Duodenal mucosa (tissue), 2 donors: Measurements from ENCODE around the gene MTUS2.

Experiments used
- H3K27ac ChIP-seq: one replicate; pipeline ENCODE4 v1.7.0; 2013; ENCODE audit warnings: low read depth, low read length
- H3K27me3 ChIP-seq, 2 donors: one replicate each; pipeline ENCODE4 v1.7.0; 2013; ENCODE audit warnings: low read length in 2 of 2, control low read depth in 1 of 2; ENCODE audit not compliant: insufficient read depth in 2 of 2, control insufficient read depth in 1 of 2
- H3K36me3 ChIP-seq, 2 donors: one replicate each; pipeline ENCODE4 v1.7.0; 2013; ENCODE audit warnings: low read length in 2 of 2, control low read depth in 1 of 2; ENCODE audit not compliant: insufficient read depth in 2 of 2, control insufficient read depth in 1 of 2
- H3K4me1 ChIP-seq, 2 donors: one replicate each; pipeline ENCODE4 v1.7.0; 2013; ENCODE audit warnings: low read length in 2 of 2, control low read depth in 1 of 2; ENCODE audit not compliant: insufficient read depth in 2 of 2, control insufficient read depth in 1 of 2
- H3K4me3 ChIP-seq, 2 donors: one replicate each; pipeline ENCODE4 v1.7.0; 2013; ENCODE audit warnings: low read length in 2 of 2, low read depth in 1 of 2
- H3K9ac ChIP-seq, 2 donors: one replicate each; pipeline ENCODE4 v1.7.0; 2013; ENCODE audit warnings: low read length in 2 of 2, low read depth in 1 of 2
- H3K9me3 ChIP-seq, 2 donors: one replicate each; pipeline ENCODE4 v1.7.0; 2013; ENCODE audit warnings: low read length in 2 of 2, control low read depth in 1 of 2; ENCODE audit not compliant: control insufficient read depth in 1 of 2

Gene MTUS2

GRCh38 chr13:29458419-29458818, 638.3 kb downstream of the MTUS2 start:
- Histone ChIP-seq H3K4me3 (no peak overlapping the region), H3K27me3 (no peaks in the 10 kb centered on the region), H3K36me3 (no peaks in the 10 kb centered on the region), H3K9me3 (no peaks in the 10 kb centered on the region), H3K27ac (no peak overlapping the region), H3K4me1 (no peaks in the 10 kb centered on the region), H3K9ac (no peak overlapping the region)

DNA sequence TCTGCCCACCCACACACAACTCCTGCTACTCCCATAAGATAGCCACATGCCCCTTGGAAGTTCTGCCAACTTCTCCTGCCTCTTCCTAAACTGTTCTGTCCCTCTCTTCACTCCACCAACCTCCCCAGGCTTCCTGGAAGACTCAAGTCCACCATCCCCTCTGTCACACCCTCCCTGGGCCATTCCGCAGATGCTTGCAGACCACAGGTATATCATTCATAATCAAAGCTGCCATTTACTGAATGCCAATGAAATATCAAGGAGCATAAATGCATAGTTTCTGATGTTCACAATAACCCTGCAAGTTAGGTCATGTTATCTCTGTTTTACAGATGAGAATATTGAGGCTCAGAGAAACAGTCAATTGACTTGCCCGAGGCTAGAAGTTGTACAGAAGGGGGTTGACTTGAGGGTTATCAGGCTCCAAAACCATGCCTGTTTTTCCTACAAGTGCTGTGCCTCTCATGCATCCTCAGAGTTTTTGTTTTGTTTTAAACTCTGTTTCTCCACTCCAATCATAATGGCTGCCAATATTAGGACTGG, 639.7 kb downstream of the MTUS2 start:
- Histone ChIP-seq H3K9ac (no peak overlapping the region), H3K4me3 (no peak overlapping the region), H3K27me3 (no peaks in the 10 kb centered on the region), H3K4me1 (no peaks in the 10 kb centered on the region), H3K27ac (no peak overlapping the region), H3K9me3 (no peaks in the 10 kb centered on the region), H3K36me3 (no peaks in the 10 kb centered on the region)

GRCh38 chr13:29464105-29464679, 644.1 kb downstream of the MTUS2 start:
- no peaks in the 10 kb centered on the region for H3K9me3 ChIP-seq
- no peak overlapping the region for H3K4me3 ChIP-seq
- no peak overlapping the region for H3K9ac ChIP-seq
- H3K36me3 ChIP-seq, result no peaks in the 10 kb centered on the region
- no peak overlapping the region for H3K27ac ChIP-seq
- no peaks in the 10 kb centered on the region for H3K4me1 ChIP-seq
- H3K27me3 ChIP-seq, result no peaks in the 10 kb centered on the region

DNA sequence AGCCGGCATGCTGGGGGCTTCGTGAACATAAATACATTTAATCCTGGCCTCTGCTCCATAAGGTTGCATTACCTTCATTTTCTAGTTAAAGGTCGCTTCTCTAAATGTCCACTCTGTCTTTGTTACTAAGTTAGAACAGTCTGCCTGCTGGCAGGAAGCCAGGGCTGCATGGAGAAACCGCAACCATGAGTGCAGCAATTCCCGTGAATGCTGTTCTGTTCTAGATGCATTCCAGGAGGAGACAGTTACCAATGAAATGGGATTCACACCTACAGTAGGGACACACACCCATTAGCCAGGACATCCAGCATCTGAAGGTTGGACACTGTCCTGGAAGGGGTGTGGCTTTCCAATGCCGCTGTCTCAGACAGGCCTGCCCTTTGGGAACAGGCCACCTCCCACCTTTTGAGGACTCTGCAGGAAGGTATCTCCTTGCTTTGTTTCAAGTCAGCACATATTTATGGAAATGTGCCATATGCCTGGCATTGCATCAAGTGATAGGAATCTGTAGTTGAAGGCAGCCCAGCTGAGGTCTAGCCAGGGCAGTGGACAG, 645.7 kb downstream of the MTUS2 start:
- Histone ChIP-seq H3K9ac (no peak overlapping the region), H3K9me3 (no peaks in the 10 kb centered on the region), H3K4me1 (no peaks in the 10 kb centered on the region), H3K4me3 (no peak overlapping the region), H3K27ac (no peak overlapping the region), H3K36me3 (no peaks in the 10 kb centered on the region), H3K27me3 (no peaks in the 10 kb centered on the region)

- Histone ChIP-seq H3K9me3 (no peaks in the 10 kb centered on the region), H3K4me1 (no peaks in the 10 kb centered on the region), H3K27ac (no peak overlapping the region), H3K36me3 (no peaks in the 10 kb centered on the region), H3K9ac (no peak overlapping the region), H3K27me3 (no peaks in the 10 kb centered on the region), H3K4me3 (no peak overlapping the region)
These were observed 651.4 kb downstream of the MTUS2 start for GRCh38 chr13:29471551-29471950.

DNA sequence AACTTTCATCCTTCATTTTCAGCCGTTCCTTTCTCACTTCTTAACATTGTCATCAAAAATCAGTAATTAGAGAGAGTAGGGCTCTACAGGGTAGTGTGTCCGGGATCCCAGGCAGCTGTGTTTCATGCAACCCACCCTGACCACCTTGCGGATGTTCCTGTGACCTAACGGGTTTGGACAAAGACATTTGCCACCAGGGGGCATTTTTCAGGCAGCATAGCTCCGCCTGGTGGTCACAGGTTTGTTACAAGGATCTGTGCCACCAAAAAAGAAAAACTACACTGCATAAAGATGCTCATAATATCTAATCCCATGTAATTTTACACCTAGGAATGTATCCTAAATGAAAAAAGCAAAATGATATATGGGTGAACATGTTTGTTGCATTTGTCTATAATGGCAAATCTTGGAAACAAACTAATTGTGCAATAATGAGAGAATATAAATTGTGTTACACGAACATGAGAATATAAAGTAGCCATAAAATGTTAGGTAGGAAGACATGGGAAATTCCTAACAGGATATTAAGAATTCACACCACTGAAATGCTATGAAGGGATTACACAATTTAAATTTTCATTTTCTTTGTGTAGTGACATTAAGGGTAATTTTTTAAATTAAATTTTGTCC, 652.3 kb downstream of the MTUS2 start:
- no peak overlapping the region for H3K4me3 ChIP-seq
- H3K27me3 ChIP-seq, result no peaks in the 10 kb centered on the region
- H3K4me1 ChIP-seq, result no peaks in the 10 kb centered on the region
- H3K9me3 ChIP-seq, result no peaks in the 10 kb centered on the region
- H3K27ac ChIP-seq, result no peak overlapping the region
- H3K9ac ChIP-seq, result no peak overlapping the region
- H3K36me3 ChIP-seq, result no peaks in the 10 kb centered on the region

- Histone ChIP-seq H3K9me3 (no peaks in the 10 kb centered on the region), H3K9ac (no peak overlapping the region), H3K27ac (no peak overlapping the region), H3K4me1 (no peaks in the 10 kb centered on the region), H3K36me3 (no peaks in the 10 kb centered on the region), H3K4me3 (no peak overlapping the region), H3K27me3 (no peaks in the 10 kb centered on the region)
These were observed 653.0 kb downstream of the MTUS2 start for GRCh38 chr13:29473166-29473565.

- Histone ChIP-seq H3K27me3 (no peaks in the 10 kb centered on the region), H3K9me3 (no peaks in the 10 kb centered on the region), H3K36me3 (no peaks in the 10 kb centered on the region), H3K4me3 (no peak overlapping the region), H3K4me1 (no peaks in the 10 kb centered on the region), H3K27ac (no peak overlapping the region), H3K9ac (no peak overlapping the region)
These were observed 654.9 kb downstream of the MTUS2 start for GRCh38 chr13:29474991-29475390.

- Histone ChIP-seq H3K4me1 (no peaks in the 10 kb centered on the region), H3K27ac (no peak overlapping the region), H3K27me3 (no peaks in the 10 kb centered on the region), H3K36me3 (no peaks in the 10 kb centered on the region), H3K9me3 (no peaks in the 10 kb centered on the region), H3K4me3 (no peak overlapping the region), H3K9ac (no peak overlapping the region)
These were observed 655.9 kb downstream of the MTUS2 start for GRCh38 chr13:29476046-29476445.

DNA sequence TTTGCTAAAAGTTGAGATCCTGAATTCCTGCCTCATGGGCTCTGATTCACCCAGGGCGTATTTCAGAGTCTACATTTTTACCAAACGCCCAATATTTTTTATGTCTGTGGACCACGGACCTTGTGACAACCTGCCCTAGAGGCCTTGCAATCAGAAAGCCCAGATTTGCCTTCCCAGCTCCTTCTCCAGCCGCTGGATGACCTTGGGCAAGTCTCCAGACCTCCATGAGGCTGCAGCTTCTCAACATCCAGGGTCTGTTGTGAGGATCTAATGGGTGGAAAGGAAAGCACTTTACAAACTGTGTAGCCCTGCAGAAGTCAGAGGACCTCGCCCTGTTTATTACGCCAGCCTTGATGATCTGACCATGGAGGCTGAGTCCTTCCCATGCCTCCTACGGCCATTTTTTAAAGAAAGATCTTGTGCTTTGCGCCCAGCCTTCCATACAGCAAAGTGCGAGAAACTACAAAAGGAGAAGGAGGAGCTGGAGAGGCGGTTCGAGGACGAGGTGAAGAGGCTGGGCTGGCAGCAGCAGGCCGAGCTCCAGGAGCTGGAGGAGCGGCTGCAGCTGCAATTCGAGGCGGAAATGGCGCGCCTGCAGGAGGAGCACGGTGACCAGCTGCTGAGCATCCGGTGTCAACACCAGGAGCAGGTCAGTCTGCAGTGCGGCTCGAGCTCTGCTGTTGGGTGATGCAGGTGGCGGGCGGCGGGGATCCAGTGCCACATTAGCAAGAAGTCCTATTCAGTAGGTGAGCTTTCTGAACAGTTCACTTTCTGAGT, 659.8 kb downstream of the MTUS2 start:
- no peaks in the 10 kb centered on the region for H3K27me3 ChIP-seq
- H3K4me3 ChIP-seq, result no peak overlapping the region
- H3K27ac ChIP-seq, result no peak overlapping the region
- no peaks in the 10 kb centered on the region for H3K36me3 ChIP-seq
- H3K4me1 ChIP-seq, result no peaks in the 10 kb centered on the region
- no peak overlapping the region for H3K9ac ChIP-seq
- H3K9me3 ChIP-seq, result no peaks in the 10 kb centered on the region
